GM12873 (cell line): ENCODE results near the gene HNRNPL.

Experiments used
- TF ChIP-seq, protein P1 (sequence below): IDR thresholded peaks from 2 replicates; pipeline ENCODE4 v1.5.1; 2012; ENCODE audit warnings: low read depth, mild to moderate bottlenecking, moderate library complexity, low read length, control low read depth; ENCODE audit not compliant: insufficient read depth; ENCODE audit errors: missing control alignments

The HNRNPL gene

DNA sequence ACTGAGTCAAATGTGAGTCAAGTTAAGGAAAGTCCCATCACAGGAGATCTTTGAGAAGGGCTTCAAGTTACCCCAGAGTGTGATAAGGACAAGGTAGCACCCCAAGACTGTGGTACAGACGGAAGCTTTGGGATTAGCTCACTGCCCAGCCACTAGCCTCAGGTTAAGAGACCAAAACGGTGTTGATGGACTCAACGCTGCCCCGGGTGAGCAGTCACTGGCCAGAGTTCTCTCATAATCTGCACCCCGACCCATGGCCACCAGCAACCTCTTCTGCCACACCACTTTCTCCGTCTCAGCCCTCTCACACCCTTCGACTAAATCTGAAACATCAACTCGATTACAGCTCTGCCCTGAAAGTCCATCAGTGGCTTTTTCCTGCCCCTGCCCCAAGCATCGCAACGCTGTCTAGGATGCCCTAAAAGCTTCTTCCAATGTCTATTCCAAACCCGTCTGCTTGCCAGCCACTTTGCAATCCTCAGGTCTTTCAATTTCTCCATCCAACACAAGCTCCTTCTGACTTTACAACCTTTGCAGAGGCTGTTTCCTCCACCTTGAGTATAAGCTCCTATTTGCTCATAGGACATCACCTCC lies 5.6 kb downstream of the HNRNPL start:
- TF ChIP-seq, protein P1, sequence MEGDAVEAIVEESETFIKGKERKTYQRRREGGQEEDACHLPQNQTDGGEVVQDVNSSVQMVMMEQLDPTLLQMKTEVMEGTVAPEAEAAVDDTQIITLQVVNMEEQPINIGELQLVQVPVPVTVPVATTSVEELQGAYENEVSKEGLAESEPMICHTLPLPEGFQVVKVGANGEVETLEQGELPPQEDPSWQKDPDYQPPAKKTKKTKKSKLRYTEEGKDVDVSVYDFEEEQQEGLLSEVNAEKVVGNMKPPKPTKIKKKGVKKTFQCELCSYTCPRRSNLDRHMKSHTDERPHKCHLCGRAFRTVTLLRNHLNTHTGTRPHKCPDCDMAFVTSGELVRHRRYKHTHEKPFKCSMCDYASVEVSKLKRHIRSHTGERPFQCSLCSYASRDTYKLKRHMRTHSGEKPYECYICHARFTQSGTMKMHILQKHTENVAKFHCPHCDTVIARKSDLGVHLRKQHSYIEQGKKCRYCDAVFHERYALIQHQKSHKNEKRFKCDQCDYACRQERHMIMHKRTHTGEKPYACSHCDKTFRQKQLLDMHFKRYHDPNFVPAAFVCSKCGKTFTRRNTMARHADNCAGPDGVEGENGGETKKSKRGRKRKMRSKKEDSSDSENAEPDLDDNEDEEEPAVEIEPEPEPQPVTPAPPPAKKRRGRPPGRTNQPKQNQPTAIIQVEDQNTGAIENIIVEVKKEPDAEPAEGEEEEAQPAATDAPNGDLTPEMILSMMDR, result no peak

DNA sequence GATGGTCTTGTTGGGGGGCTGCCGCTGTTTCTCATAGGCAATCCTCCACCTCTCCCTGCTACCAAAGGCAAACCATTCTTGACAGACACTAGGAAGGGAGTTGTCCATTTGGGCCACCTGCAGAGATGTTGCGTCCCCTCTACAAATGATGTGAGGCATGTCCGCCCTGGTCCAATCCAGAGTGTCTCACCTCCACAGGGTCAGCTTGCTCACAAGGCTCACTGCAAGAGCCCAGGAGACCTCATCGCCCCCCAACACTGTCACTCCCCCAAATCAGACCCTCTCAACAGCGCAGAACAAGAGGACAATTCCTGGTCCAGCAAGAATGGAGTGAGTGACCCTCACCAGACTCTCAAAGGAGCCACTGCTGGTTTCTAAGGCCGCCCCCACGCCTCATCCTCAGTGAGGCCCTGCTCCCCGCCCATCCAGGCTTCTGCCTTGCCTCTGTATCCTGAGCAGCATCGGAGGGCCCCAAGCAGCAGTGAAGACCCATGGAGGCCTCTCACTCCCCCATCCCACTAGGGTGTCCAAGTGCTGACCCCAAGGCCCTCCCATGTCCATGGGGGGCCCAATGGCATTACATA lies 6.5 kb downstream of the HNRNPL start:
- TF ChIP-seq, protein P1, result no peak

DNA sequence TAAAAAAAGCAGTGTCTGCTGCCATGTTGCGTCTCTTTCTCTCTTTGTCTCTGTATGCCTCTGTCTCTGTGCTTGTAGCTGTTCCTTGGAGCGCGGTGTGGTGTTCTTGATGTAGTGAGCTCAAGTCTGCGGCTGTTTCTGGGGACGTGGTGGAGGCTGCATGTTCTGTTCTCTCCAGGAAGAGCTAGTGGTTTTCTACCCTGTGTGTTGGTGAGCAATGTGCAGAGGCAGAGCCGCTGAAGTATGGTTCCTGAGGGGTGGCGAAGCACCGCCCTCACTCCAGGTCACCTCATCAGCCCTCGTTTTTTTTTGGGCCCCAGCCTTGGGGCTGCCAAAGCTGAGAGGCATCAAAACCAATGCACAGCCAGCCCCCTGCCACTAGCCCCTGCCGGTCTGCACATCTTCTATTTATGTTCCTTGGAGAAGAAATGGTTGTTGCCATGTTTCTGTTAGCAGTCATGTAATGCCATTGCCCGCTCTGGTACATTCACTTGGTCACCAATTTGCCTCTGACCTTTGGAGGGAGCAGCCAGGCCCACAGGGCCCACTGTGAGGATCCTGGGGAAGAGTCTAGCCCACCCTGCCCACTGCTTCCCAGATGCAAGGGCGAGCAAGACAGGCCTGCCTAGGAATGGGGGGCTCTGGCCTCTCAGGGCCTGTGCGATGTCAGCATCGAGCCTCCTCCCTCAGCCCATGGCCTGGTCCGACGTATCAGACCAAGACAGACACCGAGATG lies 7.2 kb downstream of the HNRNPL start:
- TF ChIP-seq, protein P1, result no peak

DNA sequence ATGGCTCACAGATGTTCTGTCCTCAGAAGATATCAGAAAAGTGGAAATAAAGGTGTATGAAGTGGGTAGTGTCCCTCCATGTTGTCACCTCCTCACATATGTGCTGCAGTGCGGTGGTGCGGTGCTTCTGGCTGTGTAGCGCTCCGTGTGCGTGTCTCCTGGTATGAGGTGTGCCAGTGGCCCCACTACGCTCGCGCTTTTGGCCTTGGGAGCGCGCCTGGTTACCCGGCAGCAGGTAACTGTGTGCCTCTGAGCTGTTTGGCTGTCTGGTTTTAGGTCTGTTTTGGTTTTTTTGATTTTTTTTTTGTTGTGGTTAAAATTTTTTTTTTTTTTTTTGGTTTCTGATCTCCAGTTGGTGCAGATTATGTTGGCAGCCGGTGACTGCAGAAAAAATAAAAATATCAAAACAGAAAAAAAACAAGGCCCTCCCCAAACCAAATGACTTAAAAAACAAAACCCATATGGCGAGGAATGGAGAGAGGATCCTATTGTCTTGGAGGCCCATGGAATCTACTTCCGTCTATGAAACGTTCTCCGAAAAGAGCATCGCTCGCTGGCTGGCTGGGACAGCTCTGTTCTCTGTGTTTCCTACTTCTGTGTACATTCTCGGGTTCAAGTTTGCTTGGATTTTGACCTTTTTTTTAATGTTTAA lies 7.9 kb downstream of the HNRNPL start:
- TF ChIP-seq, protein P1, result no peak

DNA sequence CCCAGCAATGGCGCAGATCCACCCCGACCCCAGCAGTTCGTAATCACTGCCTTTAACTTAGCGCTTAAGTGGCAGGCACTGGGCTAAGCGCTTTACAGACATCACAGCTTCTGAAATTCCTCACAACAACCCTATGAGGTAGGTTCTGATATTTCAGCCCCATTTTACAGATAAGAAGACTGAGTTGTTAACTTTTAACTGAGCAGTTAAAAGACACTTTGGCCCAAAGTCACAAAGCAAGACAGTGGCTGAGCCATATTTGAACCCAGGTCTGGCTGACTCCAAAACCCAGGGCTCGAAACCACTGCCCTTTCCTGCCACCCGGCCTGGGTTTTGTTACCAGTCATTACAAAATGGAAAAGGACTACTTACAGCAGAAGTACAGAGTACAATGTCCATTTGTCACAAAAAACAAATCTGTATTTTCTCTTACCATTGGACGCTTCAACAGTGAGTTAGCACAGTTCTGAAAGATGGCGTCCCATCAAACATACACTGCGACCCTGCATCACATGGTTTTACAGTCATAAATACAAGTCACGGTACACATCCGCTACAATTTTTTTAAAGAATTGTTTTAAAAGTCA lies 8.5 kb downstream of the HNRNPL start:
- TF ChIP-seq, protein P1, result no peak

DNA sequence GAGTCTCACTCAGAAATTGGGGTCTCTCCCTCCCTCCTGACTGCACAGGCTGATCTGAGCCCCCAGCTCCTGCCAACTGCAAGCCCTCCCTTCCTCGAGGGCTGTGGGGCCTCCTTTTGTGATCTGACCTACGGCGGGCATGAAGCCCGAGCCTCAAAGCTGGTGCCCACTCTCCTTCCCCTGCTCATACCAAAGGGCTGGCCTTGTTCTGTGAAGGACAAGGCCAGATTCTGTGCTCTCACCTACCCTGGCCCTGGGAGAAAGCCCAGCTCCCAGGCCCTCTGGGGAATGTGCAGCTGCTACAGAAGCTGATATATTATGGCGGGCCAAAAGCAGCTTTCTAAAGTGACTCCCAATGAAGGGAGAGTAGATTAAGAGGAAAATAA lies 9.2 kb downstream of the HNRNPL start:
- TF ChIP-seq, protein P1, result no peak

DNA sequence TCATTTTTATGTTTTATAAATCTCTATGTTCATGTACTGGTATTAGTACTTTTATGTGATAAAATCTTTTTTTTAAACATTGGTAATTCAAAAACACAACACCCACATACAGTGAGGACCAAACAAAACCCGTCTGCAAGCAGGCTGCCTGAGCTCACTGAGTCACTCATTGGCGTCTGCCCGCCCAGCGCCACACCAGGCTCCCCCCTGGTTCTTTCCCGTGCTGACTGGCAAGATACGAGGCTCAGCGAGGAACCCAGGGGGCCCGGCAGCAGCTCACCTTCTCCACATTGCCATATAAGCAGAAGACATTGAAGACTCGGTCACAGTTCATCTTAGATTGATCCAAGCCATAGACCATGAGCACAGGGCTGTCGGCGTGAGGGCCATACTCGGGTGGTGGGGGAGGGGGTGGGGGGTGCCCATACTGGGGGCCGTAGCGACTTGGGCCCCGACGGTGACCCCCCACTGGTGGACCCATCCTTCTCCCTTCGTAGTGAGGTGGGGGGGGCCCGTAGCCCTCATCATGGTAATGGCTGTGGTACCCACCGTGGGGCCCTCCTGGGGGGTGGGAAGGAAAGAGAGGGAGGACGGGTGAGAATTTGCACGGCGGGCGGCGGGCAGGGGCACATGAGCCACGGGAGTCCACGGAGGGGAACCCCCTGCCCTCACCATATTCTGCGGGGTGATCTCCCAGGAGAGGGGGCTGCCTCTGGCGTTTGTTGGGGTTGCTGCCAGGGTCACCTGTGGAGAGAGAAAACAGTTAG lies 9.8 kb downstream of the HNRNPL start:
- TF ChIP-seq, protein P1, result no peak
